SU-DHL-6 (cell line): ENCODE data around the gene FGF16.

Experiments
- CTCF ChIP-seq: fragments of 200-600 bp; sonication (generic); IDR thresholded peaks from one replicate; pipeline ENCODE4 v1.5.1; 2017; ENCODE audit warnings: antibody characterized with exemption, mild to moderate bottlenecking, low read length, moderate library complexity; ENCODE audit not compliant: insufficient read depth, poor library complexity, severe bottlenecking
- EZH2phosphoT487 ChIP-seq: fragments of 200-600 bp; sonication (generic), shearing (Covaris generic); conservative IDR thresholded peaks from 2 replicates; pipeline ENCODE4 v1.6.1; 2018; ENCODE audit warnings: mild to moderate bottlenecking, antibody characterized with exemption, low read length, moderate library complexity, mixed read lengths

- TF ChIP-seq CTCF (no peak), EZH2phosphoT487 (no peak)
Measured at GRCh38 chrX:77404419-77404818, 42.8 kb upstream of the FGF16 start.
